GM18508 (cell line): ENCODE results near the gene FLVCR2.

Source experiments
- ATAC-seq: cut with Tn5 transposase; IDR thresholded peaks from one replicate; pipeline ENCODE4 v1.9.1; 2021; ENCODE audit warnings: moderate number of reproducible peaks; ENCODE audit not compliant: insufficient read depth, unreplicated experiment

The FLVCR2 gene

GRCh38 chr14:75553761-75554364 is 24.6 kb upstream of the FLVCR2 start:
- ATAC-seq = no peak

- ATAC-seq = no peak
Measured at GRCh38 chr14:75554482-75554881, 23.9 kb upstream of the FLVCR2 start.

GRCh38 chr14:75558440-75558839 is 20.0 kb upstream of the FLVCR2 start:
- ATAC-seq = no peak

GRCh38 chr14:75559045-75559444 is 19.4 kb upstream of the FLVCR2 start:
- ATAC-seq = no peak

- no peak for ATAC-seq
Measured at GRCh38 chr14:75559451-75560222, 18.8 kb upstream of the FLVCR2 start.

- ATAC-seq = no peak
Measured at GRCh38 chr14:75561013-75561432, 17.4 kb upstream of the FLVCR2 start.

- ATAC-seq = no peak
Measured at GRCh38 chr14:75562089-75562488, 16.3 kb upstream of the FLVCR2 start.

- ATAC-seq = no peak
Measured at GRCh38 chr14:75562489-75562888, 15.9 kb upstream of the FLVCR2 start.

GRCh38 chr14:75563931-75564330 is 14.5 kb upstream of the FLVCR2 start:
- ATAC-seq = no peak

- no peak for ATAC-seq
Measured at GRCh38 chr14:75565056-75565455, 13.4 kb upstream of the FLVCR2 start.

GRCh38 chr14:75566321-75566720 is 12.1 kb upstream of the FLVCR2 start:
- no peak for ATAC-seq

GRCh38 chr14:75566752-75567151 is 11.7 kb upstream of the FLVCR2 start:
- no peak for ATAC-seq

GRCh38 chr14:75568140-75568539 is 10.3 kb upstream of the FLVCR2 start:
- ATAC-seq = no peak

- ATAC-seq = no peak
Measured at GRCh38 chr14:75568791-75569190, 9.6 kb upstream of the FLVCR2 start.

GRCh38 chr14:75570797-75571196 is 7.6 kb upstream of the FLVCR2 start:
- ATAC-seq = no peak

- ATAC-seq = no peak
Measured at GRCh38 chr14:75572104-75572503, 6.3 kb upstream of the FLVCR2 start.

GRCh38 chr14:75577090-75577489 is 1.3 kb upstream of the FLVCR2 start:
- ATAC-seq = no peak

- no peak for ATAC-seq
Measured at GRCh38 chr14:75577729-75578101, 705 bp upstream of the FLVCR2 start.

- ATAC-seq = no peak
Measured at GRCh38 chr14:75578786-75579337, 442 bp downstream of the FLVCR2 start.

- ATAC-seq = no peak
Measured at GRCh38 chr14:75579338-75579864, 981 bp downstream of the FLVCR2 start.

GRCh38 chr14:75579882-75580281 is 1.5 kb downstream of the FLVCR2 start:
- ATAC-seq = no peak

- ATAC-seq = no peak
Measured at GRCh38 chr14:75587388-75587787, 9.0 kb downstream of the FLVCR2 start.
